C4-2B (cell line): ENCODE data around the gene SPAG9.

Experiments used
- H3K27ac ChIP-seq: fragments of 450-650 bp; 2 replicates; pipeline ENCODE4 v1.5.1; 2017
- CTCF ChIP-seq: fragments of 450-650 bp; conservative IDR thresholded peaks from 2 replicates; pipeline ENCODE4 v1.5.1; 2017; ENCODE audit warnings: mild to moderate bottlenecking
- ZFX ChIP-seq: fragments of 450-650 bp; IDR thresholded peaks from 2 replicates; pipeline ENCODE4 v1.6.1; 2017

Gene SPAG9

GRCh38 chr17:51057534-51057933, 63.1 kb downstream of the SPAG9 start:
- H3K27ac ChIP-seq, result no peak overlapping the region

DNA sequence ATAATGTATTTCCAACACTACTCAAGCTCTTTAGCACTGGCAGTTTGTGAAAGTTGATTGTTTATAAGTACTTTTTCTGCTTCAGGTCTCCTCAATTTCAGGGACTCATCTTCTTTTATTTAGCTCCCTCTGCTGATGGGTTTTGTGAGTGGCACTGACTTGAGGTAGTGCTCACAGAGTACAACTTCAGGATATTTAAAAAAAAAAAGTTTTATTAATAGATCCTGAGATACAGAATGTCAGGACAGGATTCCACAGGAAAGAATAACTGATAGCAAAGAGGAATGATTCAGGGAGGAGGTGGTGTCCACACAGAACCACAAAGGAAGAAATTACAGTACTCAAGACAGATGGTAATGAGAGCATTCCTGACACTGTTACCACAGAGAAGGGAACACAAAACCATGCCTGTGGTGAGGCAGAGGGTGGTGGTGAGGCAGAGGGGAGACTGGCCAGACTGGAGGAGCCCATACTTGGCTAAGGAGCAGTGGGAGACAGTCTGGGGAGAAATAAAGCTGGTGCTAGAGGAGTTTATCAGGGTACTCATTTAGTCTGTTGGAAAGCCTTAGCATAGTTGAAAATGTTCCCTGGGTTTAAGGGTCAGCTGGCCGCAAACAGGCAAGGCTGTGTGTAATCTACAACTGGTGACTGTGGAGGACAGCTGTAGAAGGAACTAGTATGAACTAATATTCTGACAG, 63.7 kb downstream of the SPAG9 start:
- H3K27ac ChIP-seq, result no peak overlapping the region

More at GRCh38 chr17:51057534-51057933, 63.1 kb downstream of the SPAG9 start:
- TF ChIP-seq ZFX (no peak), CTCF (no peak)

DNA sequence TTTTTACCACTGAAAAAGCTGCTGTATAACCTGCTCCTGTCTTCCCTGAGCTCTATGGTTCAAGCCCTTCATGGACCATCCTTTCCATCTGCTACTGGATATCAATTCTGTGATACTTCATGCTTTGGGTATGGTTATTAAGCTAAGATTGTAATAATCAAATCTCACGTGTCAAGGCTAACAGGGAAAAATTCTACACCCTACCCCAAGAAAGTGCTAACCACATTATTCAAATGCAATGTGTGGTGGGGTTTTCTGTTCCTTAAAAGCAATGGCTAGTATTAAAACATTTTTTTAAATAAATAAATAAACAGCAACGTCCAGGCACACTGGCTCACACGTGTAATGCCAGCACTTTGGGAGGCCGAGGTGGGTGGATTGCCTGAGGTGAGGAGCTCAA, 65.9 kb downstream of the SPAG9 start:
- TF ChIP-seq CTCF (no peak), ZFX (no peak)
- H3K27ac ChIP-seq, result no peak overlapping the region

More for the DNA sequence above, 63.7 kb downstream of the SPAG9 start:
- TF ChIP-seq ZFX, result no peak
- peak; percentile 80 for TF ChIP-seq CTCF

- TF ChIP-seq ZFX, result no peak
- TF ChIP-seq CTCF, result no peak
- no peak overlapping the region for H3K27ac ChIP-seq
These were observed 68.4 kb downstream of the SPAG9 start for GRCh38 chr17:51052235-51052634.

DNA sequence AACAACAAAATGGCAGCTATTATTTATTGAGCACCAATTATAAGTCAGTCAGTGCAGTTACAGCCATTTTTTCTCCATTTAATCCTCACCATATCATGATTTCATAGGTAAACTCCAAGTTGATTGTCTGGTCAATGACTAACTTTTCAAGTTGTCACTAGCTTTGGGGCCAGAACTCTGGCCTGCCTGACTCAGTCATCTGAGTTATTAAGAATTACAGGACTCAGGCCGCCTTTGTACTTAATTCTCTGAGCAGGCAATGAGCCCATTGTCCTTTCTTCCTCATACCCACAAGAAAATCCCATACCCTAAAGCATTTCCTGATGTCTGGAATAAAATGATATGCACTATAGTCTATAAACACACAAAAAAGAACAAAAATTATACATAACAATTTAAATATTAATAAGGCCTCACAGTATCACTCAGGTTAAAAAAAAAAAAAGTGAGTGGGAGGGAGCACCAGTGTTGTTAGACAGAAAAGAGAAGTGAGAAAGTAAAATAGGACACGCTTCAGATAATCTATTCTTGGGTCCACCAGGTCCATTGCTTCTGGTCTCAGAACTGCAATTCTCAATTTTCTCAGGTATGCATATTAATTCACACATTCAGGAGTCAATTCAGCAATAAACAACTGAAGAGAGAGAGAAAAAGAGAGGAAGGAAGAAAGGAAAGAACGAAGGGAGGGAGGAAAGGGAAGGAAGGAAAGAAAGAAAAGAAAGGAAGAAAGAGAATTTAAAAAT, 70.2 kb downstream of the SPAG9 start:
- no peak for TF ChIP-seq CTCF

DNA sequence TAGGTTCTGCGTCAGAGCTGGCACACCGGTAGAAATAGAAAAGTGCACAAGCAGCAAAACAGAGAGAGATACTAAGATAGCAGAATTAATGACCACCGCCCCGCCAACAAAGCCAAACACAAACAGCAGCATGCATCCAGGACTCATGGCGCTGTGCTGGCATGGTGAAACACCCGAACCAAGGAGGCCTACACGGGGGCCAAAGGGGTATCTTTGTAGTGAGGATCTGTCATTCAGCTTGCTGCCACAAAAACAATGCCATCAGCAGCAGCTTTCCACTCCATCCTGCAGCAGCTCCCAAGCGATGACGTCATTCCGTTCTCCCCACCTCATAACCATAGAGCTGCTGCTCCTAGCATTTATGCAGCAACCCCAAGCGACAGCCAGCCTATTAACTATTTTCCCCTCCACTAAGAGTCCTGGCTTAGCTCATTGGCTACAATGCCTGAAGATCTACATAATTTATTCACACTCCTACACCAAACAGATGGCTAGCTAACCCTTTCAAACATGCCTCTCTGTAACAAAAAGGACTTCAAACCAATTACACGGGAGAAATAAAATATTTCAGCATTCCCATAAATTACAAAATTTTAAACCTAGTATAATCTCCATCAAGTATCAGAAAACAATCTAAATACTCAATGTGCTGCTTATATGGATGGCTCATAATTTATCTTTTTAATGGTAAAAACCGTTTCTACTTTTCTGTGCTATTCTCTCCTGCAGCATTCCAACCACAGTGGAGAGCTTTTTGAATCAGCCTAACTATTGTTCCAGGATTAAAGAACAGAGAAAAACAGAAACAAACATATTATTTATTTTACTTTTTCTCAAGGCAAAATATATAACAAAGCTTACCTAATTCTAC, 73.9 kb downstream of the SPAG9 start:
- no peak for TF ChIP-seq CTCF
- no peak overlapping the region for H3K27ac ChIP-seq

More for the DNA sequence above, 70.2 kb downstream of the SPAG9 start:
- H3K27ac ChIP-seq, result no peak overlapping the region
